Measurements from ENCODE around the gene SPINK8. TPM values are rescaled to one million over a fixed set of nuclear protein-coding genes. Genes with fewer than 3 reads are reported as not detected.
A peak's percentile ranks its signal among the peaks of the same experiment; 100 is the strongest.
"Not testable (repeated sequence)": the region's sequence is repeated elsewhere in the genome, so short reads cannot be mapped to it uniquely, and the experiment has no call there.

SPINK8 gene
- total RNA-seq, 2 donors from 2014 or later: not detected

DNA sequence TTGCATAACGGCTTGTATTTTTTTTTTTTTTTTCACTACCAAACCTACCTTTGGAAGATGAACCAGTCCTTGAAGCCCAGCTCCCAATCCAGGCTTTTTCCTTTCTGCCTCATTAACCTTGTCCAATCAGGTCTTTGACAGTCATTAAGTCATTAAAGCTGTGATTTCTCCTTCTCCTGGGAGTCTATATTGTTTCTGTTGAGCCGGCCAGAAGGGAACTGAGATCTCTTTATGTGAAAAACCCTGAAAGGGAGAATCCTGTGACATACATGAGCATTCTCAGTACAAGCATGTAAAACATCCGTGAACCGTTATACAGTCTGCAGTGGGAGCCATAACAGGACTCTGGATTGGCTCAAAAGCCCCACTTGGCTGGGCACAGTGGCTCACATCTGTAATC is 52.6 kb downstream of the SPINK8 start:
- no peaks in the 10 kb centered on the region for H3K36me3 Mint-ChIP-seq
- no peak for DNase-seq (ENCODE audit: low spot score)

DNA sequence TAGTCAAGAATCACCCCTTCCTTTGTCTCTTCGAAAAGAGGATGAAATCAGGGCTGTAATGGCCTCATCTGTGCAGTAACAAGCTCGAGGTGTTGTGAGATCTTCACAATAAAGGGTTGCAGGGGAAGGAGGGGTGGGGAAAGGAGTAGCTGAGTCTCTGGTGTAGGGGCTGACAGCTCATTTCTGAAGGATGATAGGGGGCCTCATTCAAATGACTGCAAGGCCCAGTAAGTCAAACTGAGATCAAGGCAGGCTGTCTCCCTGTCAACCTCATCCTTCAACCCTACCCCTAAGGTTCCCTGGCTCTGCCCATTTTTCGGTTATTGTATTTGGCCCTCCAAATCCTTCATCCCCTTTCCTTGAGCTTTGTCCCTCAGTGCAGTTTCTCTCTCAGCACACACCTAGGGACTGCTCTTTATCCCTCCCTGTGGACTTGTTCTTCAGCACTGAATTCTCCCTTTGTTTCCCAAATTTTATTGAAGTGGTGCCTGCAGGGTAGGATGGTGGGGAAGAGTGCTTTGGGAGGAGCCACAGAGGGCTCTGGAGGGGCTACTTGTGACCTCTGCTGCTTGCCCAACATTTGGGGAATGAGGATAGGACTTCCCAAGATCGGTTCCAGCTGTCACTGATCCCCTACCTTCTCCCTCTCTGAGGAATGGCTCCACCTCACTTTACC is 54.4 kb downstream of the SPINK8 start:
- ATAC-seq (no peak), DNase-seq (ENCODE audit: low spot score) (no peak)
- Mint-ChIP-seq H3K4me1 (ENCODE audit: low read depth in 2 of 2) (peaks cover 0 to 4% of the 10 kb centered on the region in 2 donors), H3K36me3 (no peaks in the 10 kb centered on the region), H3K4me3 (no peak overlapping the region), H3K27me3 (no peaks in the 10 kb centered on the region), H3K9me3 (no peaks in the 10 kb centered on the region), H3K27ac (no peak overlapping the region)

More for the DNA sequence above, 52.6 kb downstream of the SPINK8 start:
- H3K4me1 Mint-ChIP-seq (ENCODE audit: low read depth in 2 of 2): peaks cover 0 to 4% of the 10 kb centered on the region in 2 donors
- H3K9me3 Mint-ChIP-seq: no peaks in the 10 kb centered on the region
- no peak overlapping the region for H3K27ac Mint-ChIP-seq
- no peak overlapping the region for H3K4me3 Mint-ChIP-seq
- ATAC-seq: no peak
- H3K27me3 Mint-ChIP-seq: no peaks in the 10 kb centered on the region

DNA sequence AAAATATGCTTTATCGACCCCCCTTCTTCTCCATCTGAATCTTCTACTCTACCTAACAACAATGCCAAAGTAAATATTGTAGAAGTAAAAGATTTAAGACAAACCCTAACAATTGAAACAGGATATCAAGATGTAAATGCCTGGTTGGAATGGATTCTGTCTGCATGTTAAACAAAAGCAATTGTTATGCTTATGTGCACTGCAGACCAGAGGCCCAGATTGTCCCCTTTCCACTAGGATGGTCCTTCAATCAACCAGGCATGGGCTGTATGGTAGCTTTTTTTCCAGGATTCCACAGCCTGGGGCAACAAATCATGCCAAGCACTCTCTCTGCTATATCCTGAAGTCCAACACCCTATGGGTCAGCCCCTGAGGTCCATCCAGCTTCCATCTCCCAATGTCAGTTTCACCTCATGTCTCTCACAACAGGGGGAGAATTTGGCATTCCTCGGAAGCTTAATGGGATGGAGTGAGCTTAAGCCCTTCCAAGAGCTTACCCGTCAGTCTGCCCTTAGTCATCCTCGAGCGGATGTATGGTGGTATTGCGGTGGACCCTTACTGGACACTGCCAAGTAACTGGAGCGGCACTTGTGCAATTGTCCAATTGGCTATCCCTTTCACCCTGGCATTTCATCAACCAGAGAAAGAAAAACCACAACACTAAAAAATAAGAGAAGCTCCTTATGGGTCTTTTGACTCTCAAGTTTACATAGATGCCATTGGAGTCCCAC is 56.4 kb downstream of the SPINK8 start:
- peak overlapping the region in 1 of 2 donors; percentile 43 for H3K27ac Mint-ChIP-seq
- no peaks in the 10 kb centered on the region for H3K36me3 Mint-ChIP-seq
- no peaks in the 10 kb centered on the region for H3K27me3 Mint-ChIP-seq

DNA sequence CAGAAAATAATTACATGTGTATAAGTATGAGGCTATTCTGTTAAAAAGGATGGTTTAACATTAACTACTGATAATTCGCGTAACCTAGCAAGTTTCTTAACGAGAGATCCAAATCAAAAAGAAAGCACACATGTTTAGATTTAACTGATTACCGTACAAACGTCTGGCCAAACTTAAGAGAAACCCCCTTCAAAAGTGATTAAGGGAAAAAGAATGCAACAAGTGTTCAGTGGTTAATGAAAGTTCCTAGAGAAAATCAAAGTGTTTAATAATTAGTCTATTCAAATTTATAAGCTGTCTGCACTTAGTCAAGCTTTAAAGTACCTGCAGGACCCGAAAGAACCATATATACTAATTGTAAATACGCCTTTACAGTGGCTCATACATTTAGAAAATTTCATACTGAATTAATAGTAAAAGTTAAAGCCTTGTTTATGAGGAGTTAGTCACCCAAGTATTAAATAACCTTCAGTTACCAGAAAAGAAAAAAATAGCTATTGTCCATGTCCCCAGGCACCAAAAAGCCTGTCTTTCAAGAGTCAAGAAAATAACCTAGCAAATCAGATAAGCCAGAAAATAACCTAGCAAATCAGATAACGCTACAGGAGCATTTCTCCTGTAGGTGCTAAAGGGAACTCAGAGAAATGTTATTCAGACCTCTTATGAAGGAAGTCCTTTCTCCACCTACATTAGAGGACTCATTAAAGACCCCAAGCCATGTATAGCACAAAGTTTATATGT is 58.0 kb downstream of the SPINK8 start:
- Mint-ChIP-seq H3K27ac (no peak overlapping the region), H3K4me1 (ENCODE audit: low read depth in 2 of 2) (peaks cover 0 to 9% of the 10 kb centered on the region in 2 donors), H3K4me3 (no peak overlapping the region), H3K36me3 (no peaks in the 10 kb centered on the region), H3K27me3 (no peaks in the 10 kb centered on the region), H3K9me3 (no peaks in the 10 kb centered on the region)
- no peak for ATAC-seq
- no peak for DNase-seq (ENCODE audit: low spot score)

More for the DNA sequence above, 56.4 kb downstream of the SPINK8 start:
- peaks cover 0 to 6% of the 10 kb centered on the region in 2 donors for H3K4me1 Mint-ChIP-seq (ENCODE audit: low read depth in 2 of 2)
- ATAC-seq (no peak), DNase-seq (ENCODE audit: low spot score) (no peak)
- no peak overlapping the region for H3K4me3 Mint-ChIP-seq
- H3K9me3 Mint-ChIP-seq: no peaks in the 10 kb centered on the region

DNA sequence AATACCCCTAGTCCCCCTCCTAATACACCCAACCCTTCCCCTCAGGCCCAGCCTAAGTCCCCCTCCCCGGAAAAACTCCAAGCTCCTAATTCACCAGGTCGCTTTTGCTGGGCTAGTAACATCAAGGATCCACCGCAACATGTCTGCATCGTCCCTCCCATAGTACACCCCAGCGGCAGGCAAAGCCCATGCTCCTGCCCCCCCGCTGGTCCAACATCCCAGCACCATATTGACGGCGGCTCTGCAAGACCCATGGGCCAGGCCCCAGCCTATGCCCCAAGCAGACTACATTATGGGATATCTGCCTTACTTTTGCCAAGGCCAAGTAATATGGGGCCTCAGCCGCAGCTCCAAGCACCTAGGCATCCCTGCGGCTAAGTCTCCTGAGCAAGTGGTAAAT is 59.0 kb downstream of the SPINK8 start:
- H3K9me3 Mint-ChIP-seq: no peaks in the 10 kb centered on the region
- no peaks in the 10 kb centered on the region for H3K27me3 Mint-ChIP-seq
- H3K27ac Mint-ChIP-seq: no peak overlapping the region
- ATAC-seq (no peak), DNase-seq (ENCODE audit: low spot score) (no peak)
- H3K4me1 Mint-ChIP-seq (ENCODE audit: low read depth in 2 of 2): peaks cover 0 to 9% of the 10 kb centered on the region in 2 donors
- no peak overlapping the region for H3K4me3 Mint-ChIP-seq
- peaks cover under 1% of the 10 kb centered on the region for H3K36me3 Mint-ChIP-seq

DNA sequence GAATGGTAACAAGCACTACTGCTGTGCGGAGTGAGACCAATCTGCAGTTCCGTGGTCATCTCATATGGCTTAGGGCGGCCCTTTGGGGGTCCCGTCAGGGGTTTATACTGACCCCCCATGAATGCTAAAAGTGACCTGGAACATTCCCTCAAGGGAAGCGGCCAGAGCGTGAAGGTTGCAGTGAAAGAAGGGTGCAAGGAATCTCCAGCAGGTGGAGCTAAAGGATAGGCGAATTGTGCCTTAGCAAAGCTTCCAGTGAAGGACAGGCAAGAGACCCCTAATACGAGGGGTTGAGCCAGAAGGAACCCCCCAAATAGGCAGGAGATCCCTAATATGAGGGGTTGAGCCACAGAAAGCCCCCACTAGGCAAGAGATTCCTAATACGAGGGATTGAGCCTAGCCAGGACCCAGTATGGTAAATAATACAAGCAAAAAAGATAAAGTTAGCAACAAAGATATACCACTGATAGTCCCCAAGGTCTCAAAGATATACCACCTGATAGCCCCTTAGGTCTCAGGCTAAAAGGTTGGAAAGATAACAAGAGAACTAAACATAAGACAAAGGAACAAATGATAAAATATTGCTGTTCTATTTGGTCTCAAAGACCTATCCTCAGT is 59.8 kb downstream of the SPINK8 start:
- no peaks in the 10 kb centered on the region for H3K27me3 Mint-ChIP-seq
- H3K27ac Mint-ChIP-seq: no peak overlapping the region
- peaks cover 5% of the 10 kb centered on the region for H3K36me3 Mint-ChIP-seq
- ATAC-seq (peak; percentile 55 to 70), DNase-seq (ENCODE audit: low spot score) (no peak)
- H3K9me3 Mint-ChIP-seq: no peaks in the 10 kb centered on the region
- no peak overlapping the region for H3K4me3 Mint-ChIP-seq
- H3K4me1 Mint-ChIP-seq (ENCODE audit: low read depth in 2 of 2): peaks cover 0 to 9% of the 10 kb centered on the region in 2 donors

DNA sequence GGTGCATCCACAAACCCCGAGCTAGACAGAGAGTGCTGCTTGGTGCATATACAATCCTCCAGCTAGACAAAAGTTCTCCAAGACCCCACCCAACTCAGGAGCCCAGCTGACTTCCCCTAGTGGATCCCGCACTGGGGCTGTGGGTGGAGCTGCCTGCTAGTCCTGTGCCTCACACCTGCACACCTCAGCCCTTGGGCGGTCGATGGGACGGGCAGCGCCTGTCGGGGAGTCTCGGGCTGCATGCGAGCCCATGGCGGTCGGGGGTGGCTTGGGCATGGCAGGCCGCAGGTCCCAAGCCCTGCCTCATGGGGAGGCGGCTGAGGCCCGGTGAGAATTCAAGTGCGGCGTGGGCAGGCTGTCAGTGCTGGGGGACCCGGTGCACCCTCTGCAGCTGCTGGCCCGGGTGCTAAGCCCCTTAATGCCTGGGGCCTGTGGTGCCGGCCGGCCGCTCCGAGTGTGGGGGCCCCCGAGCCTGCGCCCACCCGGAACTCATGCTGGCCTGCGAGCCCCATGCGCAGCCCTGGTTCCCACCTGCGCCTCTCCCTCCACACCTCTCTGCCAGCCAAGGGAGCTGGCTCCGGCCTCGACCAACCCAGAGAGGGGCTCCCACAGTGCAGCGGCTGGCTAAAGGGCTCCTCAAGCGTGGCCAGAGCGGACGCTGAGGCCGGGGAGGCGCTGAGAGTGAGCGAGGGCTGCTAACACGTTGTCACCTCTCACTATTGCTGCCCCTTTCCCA is 61.5 kb downstream of the SPINK8 start:
- Mint-ChIP-seq H3K36me3 (peaks cover 10% of the 10 kb centered on the region), H3K9me3 (no peaks in the 10 kb centered on the region), H3K4me3 (no peak overlapping the region), H3K27me3 (no peaks in the 10 kb centered on the region), H3K4me1 (ENCODE audit: low read depth in 2 of 2) (peaks cover 0 to 11% of the 10 kb centered on the region in 2 donors), H3K27ac (no peak overlapping the region)
- no peak for DNase-seq (ENCODE audit: low spot score)
- ATAC-seq: peak in 1 of 2 donors; percentile 40

DNA sequence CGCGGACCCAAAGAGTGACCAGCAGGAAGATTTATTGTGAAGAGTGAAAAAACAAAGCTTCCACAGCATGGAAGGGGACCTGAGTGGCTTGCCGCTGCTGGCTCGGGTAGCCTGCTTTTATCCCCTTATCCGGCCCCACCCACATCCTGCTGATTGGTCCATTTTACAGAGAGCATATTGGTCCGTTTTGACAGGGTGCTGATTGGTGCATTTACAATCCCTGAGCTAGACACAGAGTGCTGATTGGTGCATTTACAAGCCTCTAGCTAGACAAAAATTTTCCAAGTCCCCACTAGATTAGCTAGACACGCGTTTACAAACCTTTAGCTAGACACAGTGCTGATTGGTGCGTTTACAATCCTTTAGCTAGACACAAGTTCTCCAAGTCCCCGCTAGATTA is 62.2 kb downstream of the SPINK8 start:
- peaks cover 0 to 11% of the 10 kb centered on the region in 2 donors for H3K4me1 Mint-ChIP-seq (ENCODE audit: low read depth in 2 of 2)
- H3K4me3 Mint-ChIP-seq; H3K9me3 Mint-ChIP-seq; ATAC-seq; H3K27me3 Mint-ChIP-seq; H3K36me3 Mint-ChIP-seq; DNase-seq (ENCODE audit: low spot score); H3K27ac Mint-ChIP-seq: not testable (repeated sequence)

DNA sequence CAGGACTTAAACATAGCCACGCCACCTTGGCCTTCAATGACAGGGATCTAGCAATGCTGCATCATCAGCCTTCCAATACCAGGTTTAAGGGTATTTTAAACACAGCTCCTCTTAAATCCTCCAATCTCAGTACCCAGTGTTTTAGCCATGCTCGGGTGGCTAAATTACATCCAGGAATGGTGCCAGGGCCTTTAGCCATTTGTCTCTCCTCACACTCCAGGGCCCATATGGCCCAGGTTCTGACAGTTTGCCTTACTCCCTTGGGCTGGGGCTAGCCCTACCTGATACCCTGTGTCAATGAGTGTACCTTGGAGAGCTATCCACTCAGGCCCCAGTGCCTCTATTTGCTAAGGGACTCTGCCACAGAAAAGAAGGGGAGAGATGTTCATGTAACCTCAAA is 63.2 kb downstream of the SPINK8 start:
- Mint-ChIP-seq H3K27ac (peak overlapping the region in 1 of 2 donors; percentile 70), H3K9me3 (no peaks in the 10 kb centered on the region), H3K36me3 (peaks cover 10% of the 10 kb centered on the region), H3K4me3 (no peak overlapping the region), H3K27me3 (no peaks in the 10 kb centered on the region), H3K4me1 (ENCODE audit: low read depth in 2 of 2) (peaks cover 0 to 11% of the 10 kb centered on the region in 2 donors)
- DNase-seq (ENCODE audit: low spot score) (no peak), ATAC-seq (no peak)

DNA sequence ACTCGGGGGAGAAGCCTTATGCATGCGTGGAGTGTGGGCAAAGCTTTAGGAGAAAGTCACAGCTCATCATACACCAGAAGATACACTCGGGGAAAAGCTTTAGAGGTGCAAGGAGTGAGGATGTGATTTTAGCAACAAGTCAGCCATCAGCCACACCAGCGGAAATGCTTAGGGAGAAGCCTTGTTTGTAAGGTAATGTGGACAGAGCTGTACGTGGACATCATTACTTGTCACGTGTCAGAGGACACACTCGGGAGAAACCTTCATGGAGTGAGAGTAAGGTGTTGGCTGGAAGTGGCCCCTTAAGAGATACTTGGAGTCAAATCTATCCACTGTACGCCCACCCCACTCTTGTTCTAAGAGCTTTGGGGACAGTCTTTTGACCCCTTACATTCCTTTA is 63.9 kb downstream of the SPINK8 start:
- Mint-ChIP-seq H3K27me3 (no peaks in the 10 kb centered on the region), H3K4me1 (ENCODE audit: low read depth in 2 of 2) (peaks cover 0 to 11% of the 10 kb centered on the region in 2 donors), H3K36me3 (peaks cover 10% of the 10 kb centered on the region), H3K9me3 (no peaks in the 10 kb centered on the region), H3K27ac (peak overlapping the region in 1 of 2 donors; percentile 68), H3K4me3 (no peak overlapping the region)
- ATAC-seq (no peak), DNase-seq (ENCODE audit: low spot score) (no peak)

DNA sequence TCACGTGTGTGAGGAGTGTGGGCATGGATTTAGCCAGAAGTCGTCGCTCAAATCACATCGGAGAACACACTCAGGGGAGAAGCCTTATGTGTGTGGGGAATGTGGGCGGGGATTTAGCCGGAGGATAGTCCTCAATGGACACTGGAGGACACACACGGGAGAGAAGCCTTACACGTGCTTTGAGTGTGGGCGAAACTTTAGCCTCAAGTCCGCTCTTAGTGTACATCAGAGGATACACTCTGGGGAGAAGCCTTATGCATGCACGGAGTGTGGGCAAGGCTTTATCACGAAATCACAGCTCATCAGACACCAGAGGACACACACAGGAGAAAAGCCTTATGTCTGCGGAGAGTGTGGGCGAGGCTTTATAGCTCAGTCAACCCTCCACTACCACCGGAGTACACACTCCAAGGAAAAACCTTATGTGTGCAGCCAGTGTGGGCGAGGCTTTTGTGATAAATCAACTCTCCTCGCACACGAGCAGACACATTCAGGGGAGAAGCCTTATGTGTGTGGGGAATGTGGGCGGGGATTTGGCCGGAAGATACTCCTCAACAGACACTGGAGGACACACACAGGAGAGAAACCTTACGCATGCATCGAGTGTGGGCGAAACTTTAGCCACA is 64.4 kb downstream of the SPINK8 start:
- Mint-ChIP-seq H3K36me3 (peaks cover 12% of the 10 kb centered on the region), H3K27ac (peak overlapping the region in 1 of 2 donors; percentile 68), H3K27me3 (no peaks in the 10 kb centered on the region), H3K4me3 (no peak overlapping the region), H3K9me3 (no peaks in the 10 kb centered on the region), H3K4me1 (ENCODE audit: low read depth in 2 of 2) (peaks cover 0 to 11% of the 10 kb centered on the region in 2 donors)
- DNase-seq (ENCODE audit: low spot score) (no peak), ATAC-seq (no peak)

DNA sequence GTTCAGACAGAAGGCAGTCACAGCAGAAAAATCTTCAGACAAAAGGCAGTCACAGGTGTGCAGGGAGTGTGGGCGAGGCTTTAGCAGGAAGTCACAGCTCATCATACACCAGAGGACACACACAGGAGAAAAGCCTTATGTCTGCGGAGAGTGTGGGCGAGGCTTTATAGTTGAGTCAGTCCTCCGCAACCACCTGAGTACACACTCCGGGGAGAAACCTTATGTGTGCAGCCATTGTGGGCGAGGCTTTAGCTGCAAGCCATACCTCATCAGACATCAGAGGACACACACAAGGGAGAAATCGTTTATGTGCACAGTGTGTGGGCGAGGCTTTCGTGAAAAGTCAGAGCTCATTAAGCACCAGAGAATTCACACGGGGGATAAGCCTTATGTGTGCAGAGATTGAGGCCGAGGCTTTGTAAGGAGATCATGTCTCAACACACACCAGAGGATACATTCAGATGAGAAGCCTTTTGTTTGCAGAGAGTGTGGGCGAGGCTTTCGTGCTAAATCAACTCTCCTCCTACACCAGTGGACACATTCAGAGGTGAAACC is 65.0 kb downstream of the SPINK8 start:
- DNase-seq (ENCODE audit: low spot score) (no peak), ATAC-seq (peak; percentile 67)
- H3K4me1 Mint-ChIP-seq (ENCODE audit: low read depth in 2 of 2): peaks cover 0 to 9% of the 10 kb centered on the region in 2 donors
- peak overlapping the region in 1 of 2 donors; percentile 68 for H3K27ac Mint-ChIP-seq
- no peaks in the 10 kb centered on the region for H3K9me3 Mint-ChIP-seq
- peaks cover 17% of the 10 kb centered on the region for H3K36me3 Mint-ChIP-seq
- H3K27me3 Mint-ChIP-seq: no peaks in the 10 kb centered on the region
- H3K4me3 Mint-ChIP-seq: no peak overlapping the region

All from natural killer cell treated with Interleukin-12 subunit alpha and Interleukin-12 subunit beta and Interleukin-15 and Interleukin-18, amount 100 ng/mL, for 72 hours (primary cell).